HepG2 (cell line): ENCODE measurements around the gene PSENEN. TPM values are rescaled to one million over a fixed set of nuclear protein-coding genes. Genes with fewer than 3 reads are reported as not detected.

Source experiments
- ATAC-seq: fragments of 200-7000 bp; cut with Tn5 transposase; 3 replicates; pipeline ENCODE4 v1.9.1; 2020; ENCODE audit warnings: mild to moderate bottlenecking, moderate library complexity
- BruUV-seq: library from RNA; stranded (reverse); fragments of 400-500 nt; replicated peaks from 2 replicates; lab custom pipeline; 2021; lab: Mats Ljungman, UMichigan
- CTCF ChIA-PET: fragments of 300-600 bp; formaldehyde crosslinking; extraction: SDS; loops from one replicate; lab custom pipeline; 2021; ENCODE audit warnings: low total read pairs, inconsistent platforms, low intra/inter-chr PET ratio; lab: Yijun Ruan, JAX
- POLR2A ChIA-PET: fragments of 350-600 bp; sonication (Branson Sonifier 250); formaldehyde crosslinking; loops from one replicate; lab custom pipeline; 2020; ENCODE audit warnings: antibody characterized with exemption, inconsistent platforms; lab: Yijun Ruan, JAX
- DNase-seq: peaks from one replicate; pipeline ENCODE4 v3.0.0-alpha.2; 2015; ENCODE audit warnings: low spot score
- FAIRE-seq: peaks from 3 replicates; lab custom pipeline; 2011; peaks lifted over from hg19 to GRCh38; lab: Jason Lieb, UNC
- H2AFZ ChIP-seq: one replicate; pipeline ENCODE4 v1.6.1; 2011; ENCODE audit warnings: low read length, inconsistent platforms
- H3K27ac ChIP-seq: fragments of 300-600 bp; 3 replicates; pipeline ENCODE4 v1.8.0; 2011; ENCODE audit warnings: mixed run types, mild to moderate bottlenecking, mixed read lengths, low read length, inconsistent platforms; ENCODE audit not compliant: insufficient read depth; ENCODE audit errors: extremely low read length
- H3K27me3 ChIP-seq, 2 experiments: fragments of 200-600 bp in 1 of 2; 2 replicates in 1 of 2; 3 replicates in 1 of 2; pipeline versions ENCODE4 v1.6.0 to v1.8.0; 2011; ENCODE audit warnings: low read length in 2 of 2, mild to moderate bottlenecking in 2 of 2, moderate library complexity in 2 of 2, inconsistent platforms in 1 of 2; ENCODE audit not compliant: insufficient read depth in 2 of 2, control insufficient read depth in 1 of 2
- H3K36me3 ChIP-seq, 2 experiments: fragments of 200-600 bp in 1 of 2; replicated peaks in 1 of 2; 2 replicates in 1 of 2; 3 replicates in 1 of 2; pipeline versions ENCODE4 v1.5.1 to v1.8.0; 2011; ENCODE audit warnings: low read length in 2 of 2, inconsistent platforms in 1 of 2; ENCODE audit not compliant: insufficient read depth in 2 of 2, control insufficient read depth in 1 of 2
- H3K4me1 ChIP-seq: 2 replicates; pipeline ENCODE4 v1.5.1; 2012; ENCODE audit warnings: low read length, inconsistent platforms; ENCODE audit not compliant: insufficient read depth
- H3K4me2 ChIP-seq: 2 replicates; pipeline ENCODE4 v1.6.0; 2011; ENCODE audit warnings: low read depth, low read length, inconsistent platforms
- H3K4me3 ChIP-seq, 3 experiments: fragments of 200-600 bp in 1 of 3; sonication (generic), shearing (Covaris generic) in 1 of 3; replicated peaks in 1 of 3; 2 replicates each; pipeline ENCODE4 v1.5.1; 2011 to 2016; ENCODE audit warnings: low read length in 3 of 3, inconsistent platforms in 2 of 3, low read depth in 2 of 3, mild to moderate bottlenecking in 2 of 3, control low read depth in 1 of 3, mixed read lengths in 1 of 3; ENCODE audit not compliant: insufficient read depth in 1 of 3
- H3K79me2 ChIP-seq: one replicate; pipeline ENCODE4 v1.6.1; 2011; ENCODE audit warnings: low read length, inconsistent platforms; ENCODE audit not compliant: insufficient read depth
- H3K9ac ChIP-seq: 2 replicates; pipeline ENCODE4 v1.6.0; 2011; ENCODE audit warnings: mild to moderate bottlenecking, low read depth, low read length, inconsistent platforms; ENCODE audit not compliant: insufficient read depth
- H3K9me3 ChIP-seq: 2 replicates; pipeline ENCODE4 v1.5.1; 2012; ENCODE audit warnings: mild to moderate bottlenecking, low read length
- H4K20me1 ChIP-seq: 2 replicates; pipeline ENCODE4 v1.6.0; 2011; ENCODE audit warnings: inconsistent platforms, mild to moderate bottlenecking, low read length, moderate library complexity; ENCODE audit not compliant: insufficient read depth
- BCL6 ChIP-seq: IDR thresholded peaks from 2 replicates; pipeline ENCODE4 v1.6.1; 2016; ENCODE audit warnings: missing genetic modification reagents, missing compliant biosample characterization
- CBFB ChIP-seq: sonication (generic); formaldehyde crosslinking; IDR thresholded peaks from 2 replicates; pipeline ENCODE4 v1.4.0; 2020; ENCODE audit warnings: missing genetic modification reagents
- CCDC6 ChIP-seq: sonication (generic); formaldehyde crosslinking; IDR thresholded peaks from 2 replicates; pipeline ENCODE4 v1.8.1; 2022; ENCODE audit warnings: mild to moderate bottlenecking, missing genetic modification reagents, moderate library complexity
- DBP ChIP-seq: sonication (generic); formaldehyde crosslinking; IDR thresholded peaks from 2 replicates; pipeline ENCODE4 v1.4.0; 2020; ENCODE audit warnings: missing genetic modification reagents; ENCODE audit errors: not compliant biosample characterization
- MAFF ChIP-seq: IDR thresholded peaks from 2 replicates; pipeline ENCODE4 v1.6.1; 2011; ENCODE audit warnings: low read depth, low read length, improper control_type of control experiment
- PLRG1 ChIP-seq: fragments of 450-650 bp; conservative IDR thresholded peaks from 2 replicates; pipeline ENCODE4 v1.6.1; 2016
- RBFOX2 ChIP-seq: fragments of 200-400 bp; formaldehyde crosslinking; IDR thresholded peaks from 2 replicates; pipeline ENCODE4 v1.6.1; 2017; ENCODE audit warnings: low read depth, mild to moderate bottlenecking, low read length
- SIN3A ChIP-seq: IDR thresholded peaks from 2 replicates; pipeline ENCODE4 v1.6.1; 2011; ENCODE audit warnings: low read depth, mild to moderate bottlenecking, control low read depth, low read length, borderline replicate concordance
- ZNF570 ChIP-seq: sonication (generic); formaldehyde crosslinking; IDR thresholded peaks from 2 replicates; pipeline ENCODE4 v1.4.0; 2020; ENCODE audit warnings: mild to moderate bottlenecking, missing genetic modification reagents, borderline replicate concordance
- ZNF572 ChIP-seq: sonication (generic); formaldehyde crosslinking; IDR thresholded peaks from 2 replicates; pipeline ENCODE4 v1.5.1; 2020; ENCODE audit warnings: mild to moderate bottlenecking, missing genetic modification reagents
- WGBS: methylation state at CpG from one replicate; pipeline ENCODE4 v1.1.6; 2017; ENCODE audit warnings: low lambda C conversion rate; 5-methylcytosine and 5-hydroxymethylcytosine counted together
- in situ Hi-C: cut with HindIII; loops from 2 replicates; pipeline ENCODE4 v1.10.0; 2017; ENCODE audit warnings: low pct_unique_long_range_greater_than_20kb; ENCODE audit not compliant: extremely low pct_ligation_motif_present
- intact Hi-C: fragments of 100-400 bp; cut with micrococcal nuclease; formaldehyde crosslinking; loops from one replicate; pipeline ENCODE4 v1.10.0; 2022; ENCODE audit not compliant: unreplicated experiment
- polyA plus RNA-seq, 8 experiments: library from polyadenylated mRNA; depleted of rRNA in 3 of 8; stranded (reverse) in 7 of 8; unstranded in 1 of 8; fragments of >200 nt; fragmentation: Illumina TruSeq in 4 of 8; extraction: Trizol in 4 of 8; gene quantifications; 2 replicates each; pipeline versions ENCODE4 v1.2.1 to v1.2.3, GENCODE V29; 2011 to 2016; ENCODE audit warnings: low read depth in 4 of 8, missing spikeins in 1 of 8, mixed read lengths in 1 of 8; ENCODE audit not compliant: insufficient read depth in 1 of 8
- total RNA-seq, 5 experiments: library from RNA; depleted of rRNA; stranded (reverse); fragments of >200 nt; fragmentation: Illumina TruSeq; extraction: Trizol; gene quantifications; 2 replicates each; pipeline ENCODE4 v1.2.3, GENCODE V29; 2016; ENCODE audit warnings: low read depth in 1 of 5
- TF ChIP-seq, protein P1 (sequence below): sonication (generic); formaldehyde crosslinking; IDR thresholded peaks from 2 replicates; pipeline ENCODE4 v1.4.0; 2020; ENCODE audit warnings: mild to moderate bottlenecking, missing genetic modification reagents
- TF ChIP-seq, protein P2 (sequence below): sonication (generic); formaldehyde crosslinking; IDR thresholded peaks from 2 replicates; pipeline ENCODE4 v1.4.0; 2020; ENCODE audit warnings: missing genetic modification reagents

PSENEN gene
- total and polyA plus RNA-seq, 2 of the 13 experiments (the other 11 are each of a cell fraction or from before 2014, with no cell fraction given), result 16.9 to 34.2 TPM

DNA sequence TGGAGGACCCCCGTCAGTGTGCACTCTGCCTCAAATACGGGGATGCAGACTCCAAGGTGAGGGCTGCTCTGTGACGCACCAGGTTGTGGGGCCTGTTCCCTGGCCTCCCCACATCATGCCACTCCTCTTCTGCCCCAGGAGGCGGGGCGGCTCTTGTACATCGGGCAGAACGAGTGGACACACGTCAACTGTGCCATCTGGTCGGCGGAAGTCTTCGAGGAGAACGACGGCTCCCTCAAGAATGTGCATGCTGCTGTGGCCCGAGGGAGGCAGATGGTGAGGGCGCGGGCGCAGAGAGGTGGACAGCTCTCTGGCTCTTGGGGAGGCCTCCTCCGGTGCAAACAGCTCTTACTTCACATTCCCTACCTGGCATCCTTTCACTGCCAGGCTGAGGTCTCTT lies 16.4 kb upstream of the PSENEN start (continued):
- TF ChIP-seq PLRG1, result no peak
- TF ChIP-seq SIN3A, result no peak

DNA sequence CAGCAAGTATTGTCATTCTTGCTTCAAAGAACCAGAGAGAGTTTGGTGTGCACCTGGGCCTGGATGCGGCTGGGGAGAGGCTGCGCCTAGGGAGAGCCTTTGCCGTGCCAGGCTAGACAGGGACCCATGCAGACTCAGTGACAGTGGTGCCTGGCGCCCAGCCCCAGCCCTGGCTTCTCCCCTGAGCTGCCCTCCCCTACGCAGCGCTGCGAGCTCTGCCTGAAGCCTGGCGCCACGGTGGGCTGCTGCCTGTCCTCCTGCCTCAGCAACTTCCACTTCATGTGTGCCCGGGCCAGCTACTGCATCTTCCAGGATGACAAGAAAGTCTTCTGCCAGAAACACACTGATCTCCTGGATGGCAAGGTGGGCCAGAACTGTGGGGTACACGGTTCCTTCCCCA lies 15.7 kb upstream of the PSENEN start:
- Histone ChIP-seq H3K27me3 (no peaks in the 10 kb centered on the region), H3K79me2 (no peaks in the 10 kb centered on the region), H2AFZ (no peak overlapping the region), H3K36me3 (peaks cover 60 to 94% of the 10 kb centered on the region in 2 experiments; a peak in 4 of 5 replicates), H3K4me1 (no peaks in the 10 kb centered on the region), H3K9ac (no peak overlapping the region), H3K9me3 (no peaks in the 10 kb centered on the region), H4K20me1 (no peaks in the 10 kb centered on the region), H3K27ac (no peak overlapping the region), H3K4me3 (no peak overlapping the region), H3K4me2 (no peak overlapping the region)
- ChIA-PET CTCF (no interaction called here), POLR2A (interaction anchor here (1.0 to 3.6 kb wide), 2 partner anchors 10 to 11 kb away, joined by 3 to 11 read pairs; no protein-coding TSS in a partner anchor)
- BruUV-seq, result no TSS peak
- 83% methylated on average over 4 of the region's 11 CpGs for WGBS
- FAIRE-seq (no peak), ATAC-seq (no peak), DNase-seq (no peak)
- TF ChIP-seq ZNF572 (CRISPR knock-in tag) (no peak), RBFOX2 (peak; percentile 51; the same call in 1 of the 2 replicates)
- intact Hi-C loops, result no loop called here
- in situ Hi-C loops, result no loop called here

DNA sequence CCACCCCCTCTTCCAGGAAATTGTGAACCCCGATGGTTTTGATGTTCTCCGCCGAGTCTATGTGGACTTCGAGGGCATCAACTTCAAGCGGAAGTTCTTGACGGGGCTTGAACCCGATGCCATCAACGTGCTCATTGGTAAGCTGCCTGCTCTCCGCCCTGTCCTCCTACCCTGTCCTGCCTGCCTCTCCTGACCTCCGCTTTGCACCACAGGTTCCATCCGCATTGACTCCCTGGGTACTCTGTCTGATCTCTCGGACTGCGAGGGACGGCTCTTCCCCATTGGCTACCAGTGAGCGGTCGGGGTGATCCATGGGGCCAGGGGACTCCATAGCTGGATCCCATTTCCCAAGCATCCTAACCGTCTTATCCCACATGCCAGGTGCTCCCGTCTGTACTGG lies 15.1 kb upstream of the PSENEN start:
- WGBS, result 95% methylated on average over 18 of the region's 18 CpGs
- Histone ChIP-seq H3K4me2 (no peak overlapping the region), H3K27me3 (no peaks in the 10 kb centered on the region), H3K4me3 (no peak overlapping the region), H3K36me3 (peaks cover 58 to 94% of the 10 kb centered on the region in 2 experiments; a peak in 4 of 5 replicates), H3K27ac (no peak overlapping the region), H3K79me2 (no peaks in the 10 kb centered on the region), H2AFZ (no peak overlapping the region), H3K4me1 (no peaks in the 10 kb centered on the region), H4K20me1 (no peaks in the 10 kb centered on the region), H3K9me3 (no peaks in the 10 kb centered on the region), H3K9ac (no peak overlapping the region)
- in situ Hi-C loops (no loop called here), intact Hi-C loops (no loop called here)
- ChIA-PET CTCF (no interaction called here), POLR2A (interaction anchor here (1.0 to 3.6 kb wide), 2 partner anchors 10 to 11 kb away, joined by 3 to 11 read pairs; no protein-coding TSS in a partner anchor)
- no peak for DNase-seq
- TF ChIP-seq CBFB (CRISPR knock-in tag), result no peak
- no peak for TF ChIP-seq ZNF570 (CRISPR knock-in tag)
- TF ChIP-seq, protein P1, sequence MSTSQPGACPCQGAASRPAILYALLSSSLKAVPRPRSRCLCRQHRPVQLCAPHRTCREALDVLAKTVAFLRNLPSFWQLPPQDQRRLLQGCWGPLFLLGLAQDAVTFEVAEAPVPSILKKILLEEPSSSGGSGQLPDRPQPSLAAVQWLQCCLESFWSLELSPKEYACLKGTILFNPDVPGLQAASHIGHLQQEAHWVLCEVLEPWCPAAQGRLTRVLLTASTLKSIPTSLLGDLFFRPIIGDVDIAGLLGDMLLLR (CRISPR knock-in tag), result no peak
- TF ChIP-seq, protein P2, sequence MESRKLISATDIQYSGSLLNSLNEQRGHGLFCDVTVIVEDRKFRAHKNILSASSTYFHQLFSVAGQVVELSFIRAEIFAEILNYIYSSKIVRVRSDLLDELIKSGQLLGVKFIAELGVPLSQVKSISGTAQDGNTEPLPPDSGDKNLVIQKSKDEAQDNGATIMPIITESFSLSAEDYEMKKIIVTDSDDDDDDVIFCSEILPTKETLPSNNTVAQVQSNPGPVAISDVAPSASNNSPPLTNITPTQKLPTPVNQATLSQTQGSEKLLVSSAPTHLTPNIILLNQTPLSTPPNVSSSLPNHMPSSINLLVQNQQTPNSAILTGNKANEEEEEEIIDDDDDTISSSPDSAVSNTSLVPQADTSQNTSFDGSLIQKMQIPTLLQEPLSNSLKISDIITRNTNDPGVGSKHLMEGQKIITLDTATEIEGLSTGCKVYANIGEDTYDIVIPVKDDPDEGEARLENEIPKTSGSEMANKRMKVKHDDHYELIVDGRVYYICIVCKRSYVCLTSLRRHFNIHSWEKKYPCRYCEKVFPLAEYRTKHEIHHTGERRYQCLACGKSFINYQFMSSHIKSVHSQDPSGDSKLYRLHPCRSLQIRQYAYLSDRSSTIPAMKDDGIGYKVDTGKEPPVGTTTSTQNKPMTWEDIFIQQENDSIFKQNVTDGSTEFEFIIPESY, result no peak
- TF ChIP-seq MAFF, result no peak
- TF ChIP-seq DBP, result no peak
- no peak for TF ChIP-seq CCDC6 (CRISPR knock-in tag)
- TF ChIP-seq BCL6, result no peak
- FAIRE-seq, result no peak
- ATAC-seq, result no peak
- BruUV-seq, result no TSS peak
